COR-L47 (cell line): ENCODE results near the gene ITGA2.
"Not testable (repeated sequence)": the region's sequence is repeated elsewhere in the genome, so short reads cannot be mapped to it uniquely, and the experiment has no call there.

Experiments used
- DNase-seq: peaks from one replicate; lab custom pipeline; 2025; lab: John Stamatoyannopoulos, UW

ITGA2 gene

DNA sequence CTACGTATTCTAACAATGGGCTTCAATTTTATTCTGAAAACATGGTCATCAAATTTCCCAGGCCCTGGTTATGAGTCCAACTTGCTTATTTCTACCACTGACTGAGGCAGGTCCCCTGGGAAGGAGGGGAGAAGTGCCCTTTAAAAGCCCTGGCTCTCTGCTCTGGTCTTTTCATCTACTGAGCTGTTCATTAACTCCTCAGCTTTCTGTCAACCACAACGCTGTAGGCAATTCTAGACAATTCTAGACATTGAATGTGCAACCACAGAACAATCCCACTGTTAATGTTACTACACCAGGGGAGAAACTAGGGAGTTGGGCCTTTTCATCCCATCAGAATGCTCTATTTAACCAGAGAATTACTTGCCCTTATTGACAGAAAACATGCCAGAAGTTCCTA is 110.4 kb downstream of the ITGA2 start:
- DNase-seq, result no peak

DNA sequence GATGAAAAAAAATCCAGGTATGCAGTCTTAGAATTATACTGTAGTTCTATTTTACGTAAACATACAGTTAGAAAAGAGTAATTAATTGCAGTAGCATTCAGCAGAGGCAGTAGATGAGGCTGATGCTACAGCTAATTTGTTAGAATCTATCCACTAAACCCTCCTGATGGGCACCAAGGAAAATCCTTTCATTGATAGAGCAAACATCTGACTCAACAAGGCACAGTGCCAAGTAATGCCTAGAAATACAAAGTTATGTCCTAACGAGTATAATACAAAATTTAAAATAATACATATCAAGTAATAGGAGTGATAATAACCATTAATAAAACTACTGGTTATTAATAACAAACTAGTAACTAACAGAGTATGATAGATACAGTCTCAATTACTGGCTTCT is 111.5 kb downstream of the ITGA2 start:
- no peak for DNase-seq

DNA sequence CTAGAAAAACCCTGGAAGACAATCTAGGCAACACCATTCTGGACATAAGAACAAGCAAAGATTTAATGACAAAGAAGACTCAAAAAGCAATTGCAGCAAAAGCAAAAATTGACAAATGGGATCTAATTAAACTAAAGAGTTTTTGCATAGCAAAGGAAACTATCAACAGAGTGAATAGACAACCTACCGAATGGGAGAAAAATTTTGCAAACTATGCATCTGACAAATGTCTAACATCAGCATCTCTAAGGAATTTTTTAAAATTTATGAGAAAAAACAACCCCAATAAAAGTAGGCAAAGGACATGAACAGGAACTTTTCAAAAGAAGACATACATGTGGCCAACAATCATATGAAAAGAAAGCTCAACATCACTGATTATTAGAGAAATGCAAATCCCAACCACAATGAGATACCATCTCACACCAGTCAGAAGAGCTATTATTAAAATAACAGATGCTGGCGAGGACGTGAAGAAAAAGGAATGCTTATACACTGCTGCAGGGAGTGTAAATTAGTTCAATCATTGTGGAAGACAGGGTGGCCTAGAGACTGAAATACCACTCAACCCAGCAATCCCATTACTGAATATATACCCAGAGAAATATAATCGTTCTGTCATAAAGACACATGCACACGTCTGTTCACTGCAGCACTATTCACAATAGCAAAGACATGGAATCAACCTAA is 116.6 kb downstream of the ITGA2 start:
- DNase-seq, result no peak

DNA sequence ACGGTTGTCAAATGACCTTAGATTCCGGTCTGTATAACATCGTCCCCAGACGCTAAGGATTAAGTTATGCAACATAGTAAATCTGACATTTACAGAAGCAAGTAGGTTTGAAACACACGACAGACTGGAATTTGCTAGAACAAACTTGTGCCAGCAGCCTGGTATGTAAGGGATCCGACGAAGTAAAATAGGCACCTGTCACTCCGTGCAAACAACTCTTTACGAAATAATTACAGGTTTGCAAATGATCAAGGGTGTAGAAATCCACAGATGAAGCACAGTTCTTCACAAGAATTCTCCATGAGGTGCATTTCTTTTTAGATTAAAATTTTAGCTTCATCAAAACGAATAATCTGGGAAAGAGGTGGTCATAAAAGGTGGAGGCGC is 119.9 kb downstream of the ITGA2 start:
- DNase-seq, result no peak

DNA sequence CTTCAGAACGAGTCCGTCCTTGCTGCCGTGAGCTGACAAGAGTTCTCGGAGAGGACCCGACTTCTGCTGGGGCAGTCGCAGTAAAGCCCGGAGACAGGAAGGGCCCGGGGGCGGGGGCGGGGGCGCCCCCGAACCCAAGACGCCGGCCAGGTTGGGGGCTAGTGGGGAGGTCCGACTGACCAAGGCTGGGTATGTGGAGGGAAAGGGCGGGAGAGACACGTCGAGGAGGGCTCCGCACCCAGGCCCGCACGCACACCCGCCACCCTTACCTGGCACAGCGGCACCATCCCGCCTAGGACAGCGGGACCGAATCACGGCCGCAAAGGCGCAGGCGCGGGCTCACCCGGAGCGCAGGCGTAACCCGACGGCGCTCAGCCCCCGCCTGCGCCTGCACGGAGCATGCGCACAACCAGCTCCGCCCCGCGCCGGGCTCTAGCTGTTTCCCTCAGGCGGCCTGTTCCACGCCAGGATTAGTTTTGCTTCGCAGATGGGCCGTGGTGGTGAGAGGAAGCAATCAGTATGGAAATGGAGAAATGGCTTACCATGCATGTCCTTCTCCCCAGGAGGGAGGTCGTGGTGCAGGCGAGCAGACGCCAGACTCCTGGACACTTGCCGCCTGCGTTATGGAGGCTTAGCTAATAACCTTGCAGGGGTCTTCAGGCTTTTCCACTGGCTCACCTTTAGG is 120.4 kb downstream of the ITGA2 start, which contains the start of gene MOCS2:
MOCS2 (minus strand) TSS at position 315 of the 685 bp plus-strand sequence. CDS start 2,583 bp downstream, outside the sequence.
- peak; percentile 82 for DNase-seq

DNA sequence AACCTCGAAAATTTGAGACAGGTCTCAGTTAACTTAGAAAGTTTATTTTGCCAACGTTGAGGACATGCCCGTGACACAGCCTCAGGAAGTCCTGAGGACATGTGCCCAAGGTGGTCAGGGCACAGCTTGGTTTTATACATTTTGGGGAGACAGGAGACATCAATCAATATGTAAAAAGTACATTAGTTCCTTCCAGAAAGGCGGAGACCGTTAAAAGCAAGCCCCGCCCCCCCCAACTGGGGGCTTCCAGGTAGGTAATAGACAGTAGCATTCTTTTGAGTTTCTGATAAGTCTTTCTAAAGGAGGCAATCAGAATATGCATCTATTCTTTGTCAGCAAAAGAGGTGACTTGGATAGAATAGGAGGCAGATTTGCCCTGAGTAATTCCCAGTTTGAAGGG is 121.0 kb downstream of the ITGA2 start:
- DNase-seq, result no peak

DNA sequence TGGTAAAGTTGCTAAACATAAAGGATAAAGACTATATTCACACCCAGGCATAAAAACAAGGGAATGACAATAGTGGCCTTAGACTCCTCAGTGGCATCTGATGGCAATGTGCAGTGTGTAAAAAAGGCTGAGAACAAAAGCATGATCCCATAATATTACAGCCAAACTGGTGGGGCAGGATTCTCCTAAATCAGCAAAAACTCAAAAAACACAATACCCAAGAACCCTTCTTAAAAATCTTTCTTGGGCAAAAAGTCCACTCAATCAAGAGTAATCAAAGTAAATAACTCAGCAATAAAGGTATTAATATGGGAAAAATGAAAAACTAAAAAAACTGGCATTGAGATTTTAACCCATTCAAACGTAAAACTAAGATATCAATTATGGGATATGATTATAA is 122.0 kb downstream of the ITGA2 start:
- DNase-seq, result no peak

DNA sequence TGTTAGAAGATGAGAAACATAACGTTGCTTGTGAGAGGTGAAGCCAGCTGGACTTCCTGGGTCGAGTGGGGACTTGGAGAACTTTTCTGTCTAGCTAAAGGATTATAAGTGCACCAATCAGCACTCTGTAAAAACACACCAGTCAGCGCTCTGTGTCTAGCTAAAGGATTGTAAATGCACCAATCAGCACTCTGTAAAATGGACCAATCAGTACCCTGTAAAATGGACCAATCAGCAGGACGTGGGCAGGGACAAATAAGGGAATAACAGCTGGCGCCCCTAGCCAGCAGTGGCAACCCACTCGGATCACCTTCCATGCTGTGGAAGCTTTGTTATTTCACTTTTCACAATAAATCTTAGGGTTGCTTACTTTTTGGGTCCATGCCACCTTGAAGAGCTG is 123.2 kb downstream of the ITGA2 start:
- DNase-seq, result not testable (repeated sequence)

DNA sequence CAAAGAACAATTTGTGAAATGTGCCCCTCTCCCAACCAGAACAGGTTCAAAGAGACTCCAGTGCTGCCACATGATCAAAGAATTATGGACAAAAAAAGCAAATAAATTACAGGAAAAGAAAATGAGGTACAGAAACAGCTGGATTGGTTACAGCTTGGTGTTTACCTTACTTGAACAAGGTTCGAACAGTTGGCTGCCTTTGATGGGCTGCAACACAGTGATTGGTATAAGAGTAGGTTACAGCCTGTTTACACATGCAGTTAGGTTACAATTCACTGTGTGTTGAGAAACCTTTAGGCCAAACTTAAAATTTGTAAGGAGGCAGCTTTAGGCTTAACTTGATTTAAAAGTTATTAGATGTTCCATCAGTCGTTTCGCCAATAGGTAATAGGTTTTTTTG is 123.8 kb downstream of the ITGA2 start:
- no peak for DNase-seq

DNA sequence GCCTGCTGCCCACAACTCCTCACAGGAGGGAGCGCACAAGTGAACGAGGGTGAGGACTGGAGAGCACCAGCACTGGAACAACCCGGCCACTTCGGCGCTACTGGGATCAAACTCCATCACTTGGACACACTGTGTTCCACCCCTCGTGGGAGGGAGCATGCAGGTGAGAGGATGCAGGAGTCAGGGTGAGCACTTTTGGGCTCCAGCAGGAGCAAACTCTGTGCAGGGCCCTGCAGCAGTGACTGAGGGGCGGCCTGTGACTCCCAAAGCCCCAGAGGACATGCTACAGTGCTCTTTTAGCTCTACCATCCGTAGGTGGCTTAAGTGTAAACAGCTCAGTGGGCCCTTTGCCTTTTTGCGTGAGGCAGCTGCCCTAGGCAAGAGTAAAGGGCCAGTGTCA is 124.8 kb downstream of the ITGA2 start:
- no peak for DNase-seq

DNA sequence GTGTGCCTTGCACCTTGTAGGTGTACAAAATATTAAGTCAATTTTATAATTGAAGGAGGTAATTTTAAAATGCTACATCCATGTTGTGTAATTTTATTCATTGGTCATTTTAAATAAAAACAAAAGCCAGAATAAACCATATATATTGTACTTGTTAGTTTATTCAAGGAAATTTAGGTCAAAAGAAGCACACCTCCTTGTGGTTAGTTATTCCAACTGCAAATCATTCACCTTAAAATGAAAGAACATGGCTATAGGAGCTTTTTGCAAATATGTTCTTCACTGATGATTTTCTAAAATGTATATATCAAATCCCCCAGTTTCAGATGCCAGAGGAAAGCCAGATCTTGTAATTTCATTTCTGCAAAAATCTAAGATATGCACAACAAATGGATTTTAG is 125.8 kb downstream of the ITGA2 start:
- no peak for DNase-seq

DNA sequence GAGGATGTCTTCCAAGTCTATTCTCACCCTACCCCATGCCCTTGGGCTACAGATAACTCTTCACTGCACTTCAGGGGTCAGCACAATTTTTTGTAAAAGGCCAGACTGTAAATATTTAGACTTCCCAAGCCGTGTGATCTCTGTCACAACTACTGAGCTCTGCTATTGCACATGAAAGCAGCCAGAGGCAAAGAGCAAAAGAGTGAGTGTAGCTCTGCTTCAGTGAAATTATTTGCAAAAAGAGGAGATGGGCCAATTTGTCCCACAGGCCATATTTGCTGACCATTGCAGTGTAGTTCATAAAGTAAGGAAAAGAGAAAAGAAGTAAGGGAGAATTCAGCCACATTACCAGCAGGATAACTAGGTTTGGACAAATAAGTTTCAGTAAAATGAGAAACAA is 127.4 kb downstream of the ITGA2 start:
- DNase-seq, result no peak

DNA sequence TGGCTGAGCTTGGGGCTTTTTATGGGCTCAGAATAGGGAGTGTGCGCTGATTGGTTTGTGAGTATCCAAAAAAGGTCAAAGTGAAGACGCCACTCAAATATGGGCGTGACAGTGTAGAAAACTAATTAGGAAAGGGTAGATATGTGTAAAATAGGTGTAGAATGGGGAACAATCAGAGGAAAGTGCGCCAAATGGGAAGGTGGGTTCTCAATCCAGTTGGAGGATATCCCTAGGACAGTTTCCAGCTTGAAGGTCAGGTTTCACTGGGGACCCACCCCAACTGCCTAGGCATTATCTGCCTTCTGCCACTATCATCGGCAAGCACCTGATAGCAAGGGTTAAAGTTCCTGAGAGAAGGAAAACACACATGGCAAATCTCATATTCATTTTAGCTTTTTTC is 129.7 kb downstream of the ITGA2 start:
- no peak for DNase-seq

DNA sequence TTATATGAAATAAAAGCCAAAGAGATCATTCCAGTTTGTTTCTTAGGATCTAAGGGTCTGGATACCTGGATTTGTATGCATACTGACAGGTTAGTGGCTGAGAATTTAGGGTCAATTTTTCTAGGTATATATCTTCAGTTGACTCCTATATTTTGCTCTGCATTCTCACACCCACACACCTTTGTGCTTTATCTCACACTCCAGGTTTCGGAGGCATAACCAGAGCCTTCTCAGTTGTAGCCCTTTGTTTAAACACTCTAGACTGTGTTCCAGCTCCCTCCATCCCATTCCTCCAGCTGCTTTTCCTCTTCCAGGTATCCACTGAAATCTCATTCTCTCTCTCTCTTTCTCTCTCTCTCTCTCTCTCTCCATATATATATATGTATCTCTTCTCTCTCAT is 131.0 kb downstream of the ITGA2 start:
- DNase-seq, result no peak

DNA sequence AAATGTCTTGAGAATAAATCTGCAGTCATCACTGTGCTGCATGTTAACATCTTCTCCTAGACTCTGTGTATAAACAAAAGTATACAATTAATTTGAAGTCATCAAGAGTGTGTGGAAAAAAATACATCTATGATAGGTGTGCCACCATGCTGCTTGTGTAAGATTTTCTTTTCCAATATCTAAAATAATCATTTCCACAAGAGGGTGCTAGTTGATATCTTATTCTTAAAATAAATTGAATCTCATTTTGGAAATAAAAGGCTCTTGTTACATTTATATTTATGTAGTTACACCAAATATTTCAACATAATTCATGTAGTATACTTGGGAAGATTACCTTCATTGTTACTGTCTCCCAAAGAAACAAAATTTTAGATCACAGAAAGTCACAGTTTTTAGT is 134.6 kb downstream of the ITGA2 start:
- no peak for DNase-seq

DNA sequence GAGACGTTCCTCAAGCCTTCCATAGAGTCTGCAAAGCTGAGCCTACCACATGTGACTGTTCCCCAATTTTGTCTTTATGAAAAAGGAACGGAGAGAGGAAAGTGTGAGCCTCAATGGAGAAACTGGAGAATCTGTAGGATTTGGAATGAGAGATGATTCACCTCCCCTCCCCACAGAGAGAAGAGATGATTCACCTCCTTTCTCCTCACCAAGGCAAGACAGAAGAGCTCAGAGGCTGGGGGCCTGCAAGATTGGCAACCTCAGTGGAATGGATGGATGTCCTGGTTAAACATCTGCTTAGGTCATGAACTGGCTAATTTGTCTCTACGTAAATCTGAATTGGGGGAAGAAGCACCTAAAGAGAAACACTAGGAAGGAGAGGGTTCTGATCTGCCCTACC is 137.4 kb downstream of the ITGA2 start:
- DNase-seq, result no peak

DNA sequence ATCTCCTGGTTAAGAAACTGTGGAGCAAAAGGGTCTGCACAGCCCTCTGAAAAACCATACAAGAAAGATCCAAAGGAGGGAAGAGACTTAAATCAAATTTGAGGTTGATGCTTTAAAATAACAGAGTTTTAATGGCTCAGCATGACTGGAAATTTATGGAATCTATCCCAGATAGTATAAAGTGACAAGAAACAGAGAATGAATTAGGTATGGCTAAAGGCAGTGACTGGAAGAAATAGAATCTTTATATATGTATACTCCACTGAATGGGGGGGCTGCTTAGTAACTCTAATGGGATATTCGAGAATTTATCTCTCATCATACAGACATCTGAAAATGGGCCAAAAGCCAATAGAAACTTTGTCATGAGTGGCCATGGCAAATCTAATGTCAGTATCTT is 138.0 kb downstream of the ITGA2 start:
- no peak for DNase-seq

DNA sequence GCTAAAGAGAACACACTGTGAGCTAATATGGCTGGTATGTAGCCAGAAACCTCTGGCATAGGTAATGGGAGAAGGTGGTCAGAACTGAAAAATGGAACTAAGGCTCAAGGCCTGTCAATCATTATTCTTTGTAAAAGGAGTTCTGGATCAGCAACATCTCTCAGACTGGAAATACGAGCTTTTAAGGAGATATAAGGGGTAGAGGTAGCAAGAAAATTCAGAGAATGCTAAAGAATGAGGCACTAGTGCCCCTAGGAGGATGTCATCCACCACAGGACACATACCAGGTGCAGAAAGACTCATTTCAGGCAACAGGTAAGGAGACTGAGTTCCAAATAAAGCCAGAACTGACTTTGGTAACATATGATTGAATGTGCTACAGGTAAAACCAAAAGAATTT is 139.3 kb downstream of the ITGA2 start:
- no peak for DNase-seq

DNA sequence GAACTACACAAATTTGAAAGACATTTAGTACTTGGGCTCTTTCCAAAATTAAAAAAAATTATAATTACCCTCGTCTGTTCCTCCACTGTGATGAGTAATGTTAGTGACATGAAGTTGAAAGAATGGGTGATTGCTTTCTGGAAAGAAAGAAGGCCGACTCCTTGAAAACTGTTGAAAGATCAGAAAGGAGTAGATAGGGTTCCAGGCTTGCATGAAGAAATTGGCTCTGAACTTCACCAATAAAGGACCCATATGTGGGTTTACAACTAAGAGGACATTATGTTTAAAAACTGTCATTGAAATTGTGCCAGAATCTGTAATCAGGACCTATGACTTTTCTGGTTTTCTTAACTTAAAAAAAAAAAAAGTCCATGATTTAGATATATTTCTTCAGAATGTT is 141.1 kb downstream of the ITGA2 start:
- DNase-seq, result no peak

DNA sequence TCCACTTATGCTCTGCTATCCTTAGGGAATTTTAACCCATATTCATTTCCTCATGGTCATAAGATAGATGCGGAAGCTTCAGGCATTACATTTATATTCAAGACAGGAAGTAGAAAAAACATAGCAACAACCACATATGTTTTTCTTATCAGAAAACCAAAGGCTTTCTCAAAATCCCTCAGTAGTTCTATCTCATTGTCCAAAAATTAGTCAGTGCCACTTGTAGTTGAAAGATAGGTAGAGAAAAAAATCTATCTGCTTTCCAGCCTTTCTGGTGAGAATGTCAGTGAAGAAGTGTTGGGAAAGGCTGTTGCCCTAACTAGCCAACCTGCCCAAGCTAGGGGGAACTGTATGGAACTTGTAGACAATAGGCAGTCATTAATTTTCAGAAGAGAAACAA is 143.9 kb downstream of the ITGA2 start:
- no peak for DNase-seq
